ENCODE measurements around the gene PRLH. TPM values are rescaled to one million over a fixed set of nuclear protein-coding genes. Genes with fewer than 3 reads are reported as not detected.

The PRLH gene
- total RNA-seq, 2 experiments from 2014 or later: not detected

Other genes with a start within 250 kb of the PRLH start
- 10 to 100 TPM; 27.7 to 29.7 TPM for gene COL6A3, start 152.4 kb upstream of the PRLH start, total RNA-seq
- gene MLPH, start 79.3 kb upstream of the PRLH start, total RNA-seq: not detected
- not detected for gene RAB17, start 24.2 kb downstream of the PRLH start, total RNA-seq
- gene LRRFIP1, start 61.0 kb downstream of the PRLH start, total RNA-seq: 100 to 1,000 TPM; 238 to 240 TPM
- under 1 TPM; 0.69 to 0.75 TPM for gene RBM44, start 232.2 kb downstream of the PRLH start, total RNA-seq

All from activated CD4-positive, alpha-beta memory T cell treated with anti-CD3 and anti-CD28 coated beads for 36 hours (primary cell).